Osteoblast (primary cell): Measurements from ENCODE around the gene OR11G2. TPM values are rescaled to one million over a fixed set of nuclear protein-coding genes. Genes with fewer than 3 reads are reported as not detected.
"Not testable (repeated sequence)": the region's sequence is repeated elsewhere in the genome, so short reads cannot be mapped to it uniquely, and the experiment has no call there.

ENCODE experiments used
- DNase-seq: peaks from one replicate; pipeline ENCODE4 v3.0.0; 2011; ENCODE audit warnings: low spot score, mixed read lengths; ENCODE audit not compliant: insufficient read length; ENCODE audit errors: missing footprints
- H2AFZ ChIP-seq: 2 replicates; pipeline ENCODE4 v1.6.0; 2011; ENCODE audit warnings: mild to moderate bottlenecking, low read length
- H3K27ac ChIP-seq: 2 replicates; pipeline ENCODE4 v1.5.1; 2011; ENCODE audit warnings: mild to moderate bottlenecking, low read depth, low read length, moderate library complexity
- H3K27me3 ChIP-seq: 2 replicates; pipeline ENCODE4 v1.6.0; 2012; ENCODE audit warnings: mild to moderate bottlenecking, control low read depth, inconsistent platforms, low read length, moderate library complexity; ENCODE audit not compliant: insufficient read depth
- H3K36me3 ChIP-seq: 2 replicates; pipeline ENCODE4 v1.5.1; 2011; ENCODE audit warnings: mild to moderate bottlenecking, low read length, control low read depth, moderate library complexity; ENCODE audit not compliant: insufficient read depth
- H3K4me1 ChIP-seq: 2 replicates; pipeline ENCODE4 v1.5.1; 2011; ENCODE audit warnings: mild to moderate bottlenecking, low read length, control low read depth, moderate library complexity; ENCODE audit not compliant: insufficient read depth
- H3K4me2 ChIP-seq: 2 replicates; pipeline ENCODE4 v1.6.0; 2011; ENCODE audit warnings: mild to moderate bottlenecking, low read length; ENCODE audit not compliant: insufficient read depth
- H3K4me3 ChIP-seq: fragments of 200-600 bp; sonication (generic); 3 replicates; pipeline ENCODE4 v1.5.1; 2012; ENCODE audit warnings: mild to moderate bottlenecking, low read length, inconsistent platforms; ENCODE audit not compliant: insufficient read depth
- H3K79me2 ChIP-seq: 2 replicates; pipeline ENCODE4 v1.6.0; 2012; ENCODE audit warnings: mild to moderate bottlenecking, low read length, control low read depth, inconsistent platforms; ENCODE audit not compliant: insufficient read depth
- H3K9me3 ChIP-seq: 2 replicates; pipeline ENCODE4 v1.5.1; 2011; ENCODE audit warnings: low read depth, low read length, control low read depth
- H4K20me1 ChIP-seq: 2 replicates; pipeline ENCODE4 v1.6.0; 2012; ENCODE audit warnings: mild to moderate bottlenecking, low read length, control low read depth; ENCODE audit not compliant: insufficient read depth
- total RNA-seq: library from RNA; depleted of rRNA; stranded (reverse); fragments of >200 nt; gene quantifications from 2 replicates; pipeline ENCODE4 v1.2.3, GENCODE V29; 2012
- TF ChIP-seq, protein P1 (sequence below): IDR thresholded peaks from 2 replicates; pipeline ENCODE4 v1.5.1; 2011; ENCODE audit warnings: mild to moderate bottlenecking, low read depth, low read length, moderate library complexity; ENCODE audit errors: extremely low read depth

OR11G2 gene
- total RNA-seq, 1 donor, result not detected

DNA sequence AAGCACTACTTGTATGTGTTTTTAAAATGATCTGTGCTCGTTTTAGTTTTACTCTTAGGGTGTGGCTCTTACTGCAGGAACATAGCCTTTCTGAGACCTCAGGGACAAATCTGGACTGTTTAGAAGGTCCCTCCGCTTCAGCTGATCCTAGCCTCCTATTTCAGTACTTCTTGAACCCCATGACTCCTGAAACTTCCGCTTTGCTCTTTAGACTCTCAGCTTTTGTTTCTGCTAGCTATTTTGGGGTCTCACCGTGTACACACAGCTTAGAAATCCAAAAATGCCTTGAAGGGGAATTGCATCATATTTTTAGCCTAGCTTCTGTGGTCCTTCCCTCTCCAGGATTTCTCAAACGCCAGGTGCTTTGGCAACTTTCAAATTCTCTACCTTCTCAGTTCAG, 8.3 kb downstream of the OR11G2 start:
- H3K9me3 ChIP-seq, result no peaks in the 10 kb centered on the region
- DNase-seq, result no peak
- H3K4me3 ChIP-seq, result no peak overlapping the region
- H3K4me2 ChIP-seq, result no peak overlapping the region
- H3K79me2 ChIP-seq, result no peaks in the 10 kb centered on the region
- H3K4me1 ChIP-seq, result no peaks in the 10 kb centered on the region
- no peak overlapping the region for H2AFZ ChIP-seq
- H3K27ac ChIP-seq, result no peak overlapping the region
- TF ChIP-seq, protein P1, sequence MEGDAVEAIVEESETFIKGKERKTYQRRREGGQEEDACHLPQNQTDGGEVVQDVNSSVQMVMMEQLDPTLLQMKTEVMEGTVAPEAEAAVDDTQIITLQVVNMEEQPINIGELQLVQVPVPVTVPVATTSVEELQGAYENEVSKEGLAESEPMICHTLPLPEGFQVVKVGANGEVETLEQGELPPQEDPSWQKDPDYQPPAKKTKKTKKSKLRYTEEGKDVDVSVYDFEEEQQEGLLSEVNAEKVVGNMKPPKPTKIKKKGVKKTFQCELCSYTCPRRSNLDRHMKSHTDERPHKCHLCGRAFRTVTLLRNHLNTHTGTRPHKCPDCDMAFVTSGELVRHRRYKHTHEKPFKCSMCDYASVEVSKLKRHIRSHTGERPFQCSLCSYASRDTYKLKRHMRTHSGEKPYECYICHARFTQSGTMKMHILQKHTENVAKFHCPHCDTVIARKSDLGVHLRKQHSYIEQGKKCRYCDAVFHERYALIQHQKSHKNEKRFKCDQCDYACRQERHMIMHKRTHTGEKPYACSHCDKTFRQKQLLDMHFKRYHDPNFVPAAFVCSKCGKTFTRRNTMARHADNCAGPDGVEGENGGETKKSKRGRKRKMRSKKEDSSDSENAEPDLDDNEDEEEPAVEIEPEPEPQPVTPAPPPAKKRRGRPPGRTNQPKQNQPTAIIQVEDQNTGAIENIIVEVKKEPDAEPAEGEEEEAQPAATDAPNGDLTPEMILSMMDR, result no peak
- no peaks in the 10 kb centered on the region for H3K27me3 ChIP-seq
- H3K36me3 ChIP-seq, result no peaks in the 10 kb centered on the region
- no peaks in the 10 kb centered on the region for H4K20me1 ChIP-seq

DNA sequence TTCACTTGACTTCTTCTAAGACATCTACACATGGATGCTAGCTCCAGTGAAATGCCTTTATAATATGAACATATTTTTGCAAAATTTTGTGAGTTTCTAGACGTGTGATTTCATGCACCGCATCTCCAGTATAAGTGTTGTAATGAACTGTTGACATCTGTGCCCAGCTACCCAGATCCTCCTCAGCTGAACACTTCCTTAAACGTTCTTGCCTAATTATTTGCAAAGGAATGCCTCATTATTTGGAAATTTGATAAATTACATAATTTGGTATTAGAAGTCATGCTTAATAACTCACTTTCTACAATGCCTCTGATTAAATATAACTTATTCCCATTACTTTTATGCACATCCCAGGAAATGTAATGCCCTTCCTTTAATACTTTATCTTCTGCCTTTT, 14.0 kb downstream of the OR11G2 start:
- Histone ChIP-seq H3K4me2 (no peak overlapping the region), H3K36me3 (no peaks in the 10 kb centered on the region), H3K27ac (no peak overlapping the region), H2AFZ (no peak overlapping the region), H3K9me3 (no peaks in the 10 kb centered on the region), H3K79me2 (no peaks in the 10 kb centered on the region), H4K20me1 (no peaks in the 10 kb centered on the region), H3K27me3 (no peaks in the 10 kb centered on the region), H3K4me1 (no peaks in the 10 kb centered on the region), H3K4me3 (no peak overlapping the region)
- TF ChIP-seq, protein P1, result no peak
- no peak for DNase-seq

DNA sequence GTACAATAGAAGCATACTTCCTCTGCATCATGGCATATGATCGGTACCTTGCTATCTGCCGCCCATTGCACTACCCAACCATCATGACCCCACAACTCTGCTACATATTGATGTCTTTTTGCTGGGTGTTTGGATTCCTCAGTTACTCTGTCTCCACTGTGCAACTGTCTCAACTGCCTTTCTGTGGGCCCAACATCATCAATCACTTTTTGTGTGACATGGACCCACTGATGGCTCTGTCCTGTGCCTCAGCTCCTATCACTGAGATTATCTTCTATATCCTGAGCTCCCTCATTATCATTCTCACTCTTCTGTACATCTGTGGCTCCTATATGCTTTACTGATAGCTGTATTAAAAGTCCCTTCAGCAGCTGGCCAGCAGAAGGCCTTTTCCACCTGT, 18.9 kb downstream of the OR11G2 start:
- TF ChIP-seq, protein P1, result no peak
- Histone ChIP-seq H3K9me3 (no peaks in the 10 kb centered on the region), H2AFZ (no peak overlapping the region), H3K27me3 (no peaks in the 10 kb centered on the region), H3K4me3 (no peak overlapping the region), H3K27ac (no peak overlapping the region), H3K36me3 (no peaks in the 10 kb centered on the region), H3K4me1 (no peaks in the 10 kb centered on the region), H3K79me2 (no peaks in the 10 kb centered on the region), H3K4me2 (no peak overlapping the region), H4K20me1 (no peaks in the 10 kb centered on the region)
- DNase-seq, result no peak

DNA sequence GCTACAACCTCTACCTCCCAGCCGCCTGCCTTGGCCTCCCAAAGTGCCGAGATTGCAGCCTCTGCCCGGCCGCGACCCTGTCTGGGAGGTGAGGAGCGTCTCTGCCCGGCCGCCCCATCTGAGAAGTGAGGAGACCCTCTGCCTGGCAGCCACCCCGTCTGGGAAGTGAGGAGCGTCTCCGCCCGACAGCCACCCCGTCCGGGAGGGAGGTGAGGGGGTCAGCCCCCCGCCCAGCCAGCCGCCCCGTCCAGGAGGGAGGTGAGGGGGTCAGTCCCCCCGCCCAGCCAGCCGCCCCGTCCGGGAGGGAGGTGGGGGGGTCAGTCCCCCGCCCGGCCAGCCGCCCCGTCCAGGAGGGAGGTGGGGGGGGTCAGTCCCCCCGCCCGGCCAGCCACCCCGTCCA, 21.7 kb downstream of the OR11G2 start:
- H3K79me2 ChIP-seq, H3K4me2 ChIP-seq, H3K27ac ChIP-seq, H4K20me1 ChIP-seq, H3K36me3 ChIP-seq, DNase-seq, H3K9me3 ChIP-seq, H2AFZ ChIP-seq, H3K4me3 ChIP-seq, H3K27me3 ChIP-seq, H3K4me1 ChIP-seq: not testable (repeated sequence)

DNA sequence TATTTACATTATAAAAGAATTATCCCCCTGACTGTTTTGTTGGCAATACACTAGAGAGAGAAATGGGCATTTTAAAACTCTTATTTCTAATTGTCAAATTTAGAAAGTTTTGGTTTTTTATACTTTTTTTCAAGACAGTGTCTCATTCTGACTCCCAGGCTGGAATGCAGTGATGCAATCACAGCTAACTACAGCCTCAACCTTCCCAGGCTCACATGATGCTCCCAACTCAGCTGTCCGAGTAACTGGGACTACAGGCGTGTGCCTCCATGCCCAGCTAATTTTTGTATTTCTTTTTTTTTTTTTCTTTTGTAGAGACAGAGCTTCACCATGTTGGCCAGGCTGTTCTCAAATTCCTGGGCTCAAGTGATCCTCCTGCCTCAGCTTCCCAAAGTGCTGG, 24.5 kb downstream of the OR11G2 start:
- H4K20me1 ChIP-seq, result no peaks in the 10 kb centered on the region
- H3K27ac ChIP-seq, result no peak overlapping the region
- no peaks in the 10 kb centered on the region for H3K9me3 ChIP-seq
- H2AFZ ChIP-seq, result no peak overlapping the region
- H3K4me1 ChIP-seq, result no peaks in the 10 kb centered on the region
- no peaks in the 10 kb centered on the region for H3K27me3 ChIP-seq
- DNase-seq, result no peak
- no peaks in the 10 kb centered on the region for H3K36me3 ChIP-seq
- TF ChIP-seq, protein P1, result no peak
- H3K4me2 ChIP-seq, result no peak overlapping the region
- H3K4me3 ChIP-seq, result no peak overlapping the region
- H3K79me2 ChIP-seq, result no peaks in the 10 kb centered on the region
